GM19351 (cell line): ENCODE measurements around the gene NEDD4L.

ENCODE experiments used
- ATAC-seq: cut with Tn5 transposase; IDR thresholded peaks from one replicate; pipeline ENCODE4 v1.9.1; 2021; ENCODE audit warnings: mild to moderate bottlenecking, moderate library complexity; ENCODE audit not compliant: unreplicated experiment

NEDD4L gene

GRCh38 chr18:58284699-58285448 is 240.8 kb downstream of the NEDD4L start:
- ATAC-seq: no peak

GRCh38 chr18:58285449-58286130 is 241.6 kb downstream of the NEDD4L start:
- no peak for ATAC-seq

- no peak for ATAC-seq
Observed at GRCh38 chr18:58286632-58287352, 242.8 kb downstream of the NEDD4L start.

GRCh38 chr18:58287353-58288274 is 243.6 kb downstream of the NEDD4L start:
- ATAC-seq: no peak

- peak; percentile 94 for ATAC-seq
Observed at GRCh38 chr18:58288921-58289797, 245.1 kb downstream of the NEDD4L start.

GRCh38 chr18:58290116-58290695 is 246.2 kb downstream of the NEDD4L start:
- ATAC-seq: no peak

GRCh38 chr18:58291131-58291530 is 247.1 kb downstream of the NEDD4L start:
- no peak for ATAC-seq

GRCh38 chr18:58292638-58293037 is 248.6 kb downstream of the NEDD4L start:
- ATAC-seq: no peak

GRCh38 chr18:58297198-58297597 is 253.2 kb downstream of the NEDD4L start:
- no peak for ATAC-seq

GRCh38 chr18:58298251-58299134 is 254.5 kb downstream of the NEDD4L start:
- no peak for ATAC-seq

GRCh38 chr18:58299135-58299473 is 255.1 kb downstream of the NEDD4L start:
- ATAC-seq: no peak

- ATAC-seq: no peak
Observed at GRCh38 chr18:58299936-58300335, 255.9 kb downstream of the NEDD4L start.

GRCh38 chr18:58300867-58301266 is 256.8 kb downstream of the NEDD4L start:
- no peak for ATAC-seq

- ATAC-seq: no peak
Observed at GRCh38 chr18:58302811-58303210, 258.8 kb downstream of the NEDD4L start.

- peak; percentile 98 for ATAC-seq
Observed at GRCh38 chr18:58303363-58303762, 259.3 kb downstream of the NEDD4L start.

GRCh38 chr18:58305792-58306191 is 261.8 kb downstream of the NEDD4L start:
- ATAC-seq: no peak

GRCh38 chr18:58307441-58307840 is 263.4 kb downstream of the NEDD4L start:
- no peak for ATAC-seq

- no peak for ATAC-seq
Observed at GRCh38 chr18:58308463-58308862, 264.4 kb downstream of the NEDD4L start.

- ATAC-seq: no peak
Observed at GRCh38 chr18:58309099-58309498, 265.1 kb downstream of the NEDD4L start.
